Retinal pigment epithelial cell (primary cell): Measurements from ENCODE around the gene NHLRC4.

Experiments used
- DNase-seq: peaks from one replicate; pipeline ENCODE4 v3.0.0-alpha.2; 2010; ENCODE audit warnings: low read depth
- H3K4me3 ChIP-seq: 2 replicates; pipeline ENCODE4 v1.5.1; 2011; ENCODE audit warnings: mild to moderate bottlenecking, low read length, control low read depth, moderate library complexity
- TF ChIP-seq, protein P1 (sequence below): conservative IDR thresholded peaks from 2 replicates; pipeline ENCODE4 v1.5.1; 2011; ENCODE audit warnings: low read depth, low read length, control low read depth, inconsistent platforms

NHLRC4 gene

DNA sequence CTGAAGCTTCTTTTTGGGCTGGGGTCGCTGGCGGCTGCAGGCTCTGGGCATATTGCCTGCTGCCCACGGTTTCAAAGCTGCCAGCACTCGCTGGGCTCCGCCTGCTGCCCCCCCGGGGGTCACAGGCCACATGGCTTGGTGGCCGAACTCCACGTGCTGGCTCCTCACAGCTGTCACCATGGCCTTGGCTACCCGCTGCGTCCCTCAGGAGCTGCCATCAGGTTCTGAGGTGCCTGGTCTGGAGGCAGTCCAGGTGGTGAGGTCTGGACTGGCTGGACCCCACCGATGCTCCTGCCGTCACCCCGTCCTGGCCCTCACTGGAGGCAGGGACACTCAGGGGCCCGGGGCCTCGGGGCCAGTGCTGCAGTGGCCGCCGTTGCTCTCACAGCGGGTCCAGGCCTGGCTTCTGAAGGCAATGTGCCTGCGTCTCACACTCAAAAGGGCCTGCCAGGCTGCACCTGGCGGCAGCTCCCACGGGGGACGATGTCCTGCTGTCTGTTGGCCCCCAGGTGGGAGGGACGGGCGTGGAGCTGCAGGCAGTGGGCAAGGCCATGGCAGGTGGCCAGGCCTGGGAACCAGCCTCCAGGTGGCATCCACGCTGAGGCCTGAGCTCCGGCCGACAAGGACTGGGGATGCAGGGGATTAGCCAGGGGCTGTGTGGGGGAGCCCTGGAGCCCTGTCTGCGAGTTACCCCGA, 26.0 kb upstream of the NHLRC4 start:
- TF ChIP-seq, protein P1, sequence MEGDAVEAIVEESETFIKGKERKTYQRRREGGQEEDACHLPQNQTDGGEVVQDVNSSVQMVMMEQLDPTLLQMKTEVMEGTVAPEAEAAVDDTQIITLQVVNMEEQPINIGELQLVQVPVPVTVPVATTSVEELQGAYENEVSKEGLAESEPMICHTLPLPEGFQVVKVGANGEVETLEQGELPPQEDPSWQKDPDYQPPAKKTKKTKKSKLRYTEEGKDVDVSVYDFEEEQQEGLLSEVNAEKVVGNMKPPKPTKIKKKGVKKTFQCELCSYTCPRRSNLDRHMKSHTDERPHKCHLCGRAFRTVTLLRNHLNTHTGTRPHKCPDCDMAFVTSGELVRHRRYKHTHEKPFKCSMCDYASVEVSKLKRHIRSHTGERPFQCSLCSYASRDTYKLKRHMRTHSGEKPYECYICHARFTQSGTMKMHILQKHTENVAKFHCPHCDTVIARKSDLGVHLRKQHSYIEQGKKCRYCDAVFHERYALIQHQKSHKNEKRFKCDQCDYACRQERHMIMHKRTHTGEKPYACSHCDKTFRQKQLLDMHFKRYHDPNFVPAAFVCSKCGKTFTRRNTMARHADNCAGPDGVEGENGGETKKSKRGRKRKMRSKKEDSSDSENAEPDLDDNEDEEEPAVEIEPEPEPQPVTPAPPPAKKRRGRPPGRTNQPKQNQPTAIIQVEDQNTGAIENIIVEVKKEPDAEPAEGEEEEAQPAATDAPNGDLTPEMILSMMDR, result no peak
- no peak overlapping the region for H3K4me3 ChIP-seq
- no peak for DNase-seq

GRCh38 chr16:543301-544164, 23.3 kb upstream of the NHLRC4 start:
- DNase-seq, result no peak
- H3K4me3 ChIP-seq, result no peak overlapping the region
- TF ChIP-seq, protein P1, result no peak

- no peak for DNase-seq
- H3K4me3 ChIP-seq, result no peak overlapping the region
- TF ChIP-seq, protein P1, result no peak
Measured at GRCh38 chr16:544517-544916, 22.3 kb upstream of the NHLRC4 start.

DNA sequence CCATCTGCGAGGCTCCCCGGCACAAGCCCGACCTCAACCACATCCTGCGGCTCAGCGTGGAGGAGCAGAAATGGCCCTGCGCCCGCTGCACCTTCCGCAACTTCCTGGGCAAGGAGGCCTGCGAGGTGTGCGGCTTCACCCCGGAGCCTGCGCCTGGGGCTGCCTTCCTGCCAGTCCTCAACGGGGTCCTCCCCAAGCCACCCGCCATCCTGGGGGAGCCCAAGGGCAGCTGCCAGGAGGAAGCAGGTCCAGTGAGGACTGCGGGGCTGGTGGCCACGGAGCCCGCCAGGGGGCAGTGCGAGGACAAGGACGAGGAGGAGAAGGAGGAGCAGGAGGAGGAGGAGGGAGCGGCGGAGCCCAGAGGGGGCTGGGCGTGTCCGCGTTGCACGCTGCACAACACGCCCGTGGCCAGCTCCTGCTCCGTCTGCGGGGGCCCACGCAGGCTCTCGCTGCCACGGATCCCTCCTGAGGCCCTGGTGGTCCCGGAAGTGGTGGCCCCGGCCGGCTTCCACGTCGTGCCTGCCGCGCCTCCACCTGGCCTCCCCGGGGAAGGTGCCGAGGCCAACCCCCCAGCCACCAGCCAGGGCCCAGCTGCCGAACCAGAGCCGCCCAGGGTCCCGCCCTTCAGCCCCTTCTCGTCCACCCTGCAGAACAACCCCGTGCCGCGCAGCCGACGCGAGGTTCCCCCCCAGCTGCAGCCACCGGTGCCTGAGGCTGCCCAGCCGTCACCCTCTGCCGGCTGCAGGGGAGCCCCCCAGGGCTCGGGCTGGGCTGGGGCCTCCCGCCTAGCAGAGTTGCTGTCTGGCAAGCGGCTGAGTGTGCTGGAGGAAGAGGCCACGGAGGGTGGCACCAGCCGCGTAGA, 19.7 kb upstream of the NHLRC4 start:
- TF ChIP-seq, protein P1, result peak; percentile 33
- no peak overlapping the region for H3K4me3 ChIP-seq
- DNase-seq, result no peak

DNA sequence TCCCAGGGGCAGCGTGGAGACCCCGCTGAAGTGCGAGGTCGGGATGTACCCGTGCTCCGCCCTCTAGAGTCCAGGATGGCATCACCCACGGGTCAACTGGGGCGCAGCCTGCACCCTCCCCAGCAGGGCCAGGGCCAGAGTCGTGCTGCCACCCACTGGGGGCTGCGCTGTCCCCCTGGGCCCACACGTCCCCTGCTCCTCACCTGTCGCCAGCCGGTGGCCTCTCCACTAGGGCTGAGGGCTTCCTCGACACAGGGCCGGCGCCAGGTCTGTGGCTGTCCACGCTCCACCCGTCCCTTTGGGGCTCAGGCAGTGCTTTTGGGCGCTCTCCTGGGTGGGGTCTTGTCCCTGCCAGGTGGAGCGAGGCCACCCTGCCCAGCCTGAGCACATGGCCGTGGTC, 18.2 kb upstream of the NHLRC4 start:
- no peak overlapping the region for H3K4me3 ChIP-seq
- DNase-seq, result no peak
- TF ChIP-seq, protein P1, result no peak

- no peak overlapping the region for H3K4me3 ChIP-seq
- no peak for DNase-seq
- TF ChIP-seq, protein P1, result peak; percentile 15
Measured at GRCh38 chr16:549544-550263, 17.1 kb upstream of the NHLRC4 start.
